H9 (cell line): ENCODE data around the gene ADGRD1. TPM values are rescaled to one million over a fixed set of nuclear protein-coding genes. Genes with fewer than 3 reads are reported as not detected.

ENCODE experiments used
- DNase-seq: peaks from one replicate; pipeline ENCODE4 v3.0.0-alpha.2; 2017
- H2AFZ ChIP-seq: one replicate; pipeline ENCODE4 v1.6.1; 2013; ENCODE audit warnings: mild to moderate bottlenecking, low read length, control low read depth, moderate library complexity
- H2AK5ac ChIP-seq: 2 replicates; pipeline ENCODE4 v1.6.1; 2013; ENCODE audit warnings: low read length, control low read depth, mixed read lengths; ENCODE audit not compliant: insufficient read length
- H2BK120ac ChIP-seq: one replicate; pipeline ENCODE4 v1.6.1; 2013; ENCODE audit warnings: low read depth, mild to moderate bottlenecking, low read length, control low read depth, inconsistent platforms; ENCODE audit not compliant: poor library complexity, severe bottlenecking
- H2BK12ac ChIP-seq: 2 replicates; pipeline ENCODE4 v1.6.1; 2013; ENCODE audit warnings: low read length, control low read depth, mixed read lengths, low read depth; ENCODE audit not compliant: insufficient read length
- H2BK15ac ChIP-seq: 2 replicates; pipeline ENCODE4 v1.6.1; 2013; ENCODE audit warnings: low read depth, low read length, control low read depth
- H2BK20ac ChIP-seq: one replicate; pipeline ENCODE4 v1.6.1; 2013; ENCODE audit warnings: low read depth, mild to moderate bottlenecking, low read length, control low read depth, inconsistent platforms; ENCODE audit not compliant: poor library complexity, severe bottlenecking
- H2BK5ac ChIP-seq: 2 replicates; pipeline ENCODE4 v1.6.1; 2013; ENCODE audit warnings: low read length, control low read depth, mixed read lengths; ENCODE audit not compliant: insufficient read length
- H3K14ac ChIP-seq: 2 replicates; pipeline ENCODE4 v1.6.1; 2013; ENCODE audit warnings: low read length, control low read depth; ENCODE audit not compliant: insufficient read depth
- H3K18ac ChIP-seq: 2 replicates; pipeline ENCODE4 v1.6.1; 2013; ENCODE audit warnings: low read depth, mild to moderate bottlenecking, mixed read lengths, low read length, control low read depth; ENCODE audit not compliant: insufficient read length
- H3K23ac ChIP-seq: 2 replicates; pipeline ENCODE4 v1.6.1; 2013; ENCODE audit warnings: low read length, control low read depth, mixed read lengths, low read depth; ENCODE audit not compliant: insufficient read length
- H3K23me2 ChIP-seq: 2 replicates; pipeline ENCODE4 v1.6.1; 2013; ENCODE audit warnings: low read depth, mild to moderate bottlenecking, mixed read lengths, low read length, control low read depth; ENCODE audit not compliant: insufficient read length, poor library complexity, severe bottlenecking
- H3K27ac ChIP-seq: 2 replicates; pipeline ENCODE4 v1.5.1; 2013; ENCODE audit warnings: low read length, control low read depth, mixed read lengths, low read depth; ENCODE audit not compliant: insufficient read length
- H3K27me3 ChIP-seq: 2 replicates; pipeline ENCODE4 v1.6.1; 2013; ENCODE audit warnings: low read length, control low read depth, inconsistent platforms; ENCODE audit not compliant: insufficient read depth
- H3K4ac ChIP-seq: 2 replicates; pipeline ENCODE4 v1.6.1; 2013; ENCODE audit warnings: low read depth, mild to moderate bottlenecking, control low read depth, inconsistent platforms, low read length, moderate library complexity
- H3K4me1 ChIP-seq: 2 replicates; pipeline ENCODE4 v1.6.1; 2013; ENCODE audit warnings: low read length, control low read depth, inconsistent platforms; ENCODE audit not compliant: insufficient read depth
- H3K4me2 ChIP-seq: 2 replicates; pipeline ENCODE4 v1.6.1; 2013; ENCODE audit warnings: low read length, control low read depth, mixed read lengths; ENCODE audit not compliant: insufficient read length, insufficient read depth
- H3K56ac ChIP-seq: 2 replicates; pipeline ENCODE4 v1.6.1; 2013; ENCODE audit warnings: low read depth, mild to moderate bottlenecking, mixed read lengths, low read length, control low read depth; ENCODE audit not compliant: insufficient read length
- H3K79me1 ChIP-seq: 2 replicates; pipeline ENCODE4 v1.6.1; 2013; ENCODE audit warnings: low read depth, mild to moderate bottlenecking, moderate library complexity, low read length, control low read depth, inconsistent platforms; ENCODE audit not compliant: insufficient read depth, poor library complexity, severe bottlenecking
- H3K79me2 ChIP-seq: 2 replicates; pipeline ENCODE4 v1.6.1; 2013; ENCODE audit warnings: low read length, control low read depth, inconsistent platforms; ENCODE audit not compliant: insufficient read depth
- H3K9ac ChIP-seq: 2 replicates; pipeline ENCODE4 v1.6.1; 2013; ENCODE audit warnings: low read length, control low read depth, mixed read lengths; ENCODE audit not compliant: insufficient read length; ENCODE audit errors: extremely low read depth
- H3K9me3 ChIP-seq: one replicate; pipeline ENCODE4 v1.6.1; 2013; ENCODE audit warnings: low read depth, low read length, inconsistent platforms; ENCODE audit not compliant: control insufficient read depth
- H3T11ph ChIP-seq: one replicate; pipeline ENCODE4 v1.6.1; 2013; ENCODE audit warnings: mild to moderate bottlenecking, low read length, control low read depth, inconsistent platforms
- H4K20me1 ChIP-seq: one replicate; pipeline ENCODE4 v1.6.1; 2013; ENCODE audit not compliant: control insufficient read depth, insufficient read length, insufficient read depth
- H4K5ac ChIP-seq: 2 replicates; pipeline ENCODE4 v1.6.1; 2013; ENCODE audit warnings: low read depth, mild to moderate bottlenecking, mixed read lengths, low read length, control low read depth; ENCODE audit not compliant: insufficient read length
- H4K8ac ChIP-seq: replicated peaks from 2 replicates; pipeline ENCODE4 v1.6.1; 2013; ENCODE audit warnings: low read length, control low read depth, mixed read lengths, low read depth; ENCODE audit not compliant: insufficient read length
- H4K91ac ChIP-seq: 2 replicates; pipeline ENCODE4 v1.6.1; 2013; ENCODE audit warnings: low read depth, mild to moderate bottlenecking, moderate library complexity, mixed read lengths, low read length, control low read depth; ENCODE audit not compliant: insufficient read length
- H3K27ac Mint-ChIP-seq, 3 experiments: 2 replicates in 2 of 3; 3 replicates in 1 of 3; pipeline ENCODE4 v1.8.0; 2020 to 2021; ENCODE audit warnings: mixed read lengths in 3 of 3, mild to moderate bottlenecking in 1 of 3, moderate library complexity in 1 of 3
- H3K27me3 Mint-ChIP-seq: 2 replicates; pipeline ENCODE4 v1.8.0; 2021; ENCODE audit warnings: low read depth, mild to moderate bottlenecking, moderate library complexity, mixed read lengths
- H3K36me3 Mint-ChIP-seq, 3 experiments: 2 replicates in 2 of 3; 3 replicates in 1 of 3; pipeline ENCODE4 v1.8.0; 2020 to 2021; ENCODE audit warnings: low read depth in 3 of 3, mixed read lengths in 3 of 3; ENCODE audit not compliant: insufficient read depth in 1 of 3
- H3K4me1 Mint-ChIP-seq, 2 experiments: 2 replicates each; pipeline ENCODE4 v1.8.0; 2020; ENCODE audit warnings: mixed read lengths in 2 of 2
- H3K4me3 Mint-ChIP-seq, 2 experiments: 2 replicates in 1 of 2; 3 replicates in 1 of 2; pipeline ENCODE4 v1.8.0; 2020 to 2021; ENCODE audit warnings: mild to moderate bottlenecking in 2 of 2, mixed read lengths in 2 of 2, moderate library complexity in 1 of 2
- H3K9me3 Mint-ChIP-seq, 2 experiments: 2 replicates in 1 of 2; 3 replicates in 1 of 2; pipeline ENCODE4 v1.8.0; 2020; ENCODE audit warnings: mild to moderate bottlenecking in 2 of 2, mixed read lengths in 2 of 2, moderate library complexity in 1 of 2
- CTCF ChIP-seq: fragments of 200-600 bp; sonication (generic); conservative IDR thresholded peaks from 3 replicates; pipeline ENCODE4 v1.8.0; 2021; ENCODE audit warnings: antibody characterized with exemption, mild to moderate bottlenecking
- WGBS: extraction: QIAGEN DNeasy Blood & Tissue Kit; methylation state at CpG from one replicate; pipeline ENCODE4 v1.1.7; 2013; ENCODE audit warnings: missing lambda C conversion rate, low lambda C conversion rate, mixed read lengths; ENCODE audit not compliant: insufficient read length; ENCODE audit errors: extremely low coverage; 5-methylcytosine and 5-hydroxymethylcytosine counted together
- total RNA-seq: library from RNA; stranded (reverse); gene quantifications from 2 replicates; pipeline ENCODE4 v1.2.1, GENCODE V29; 2021

The ADGRD1 gene
- total RNA-seq, 1 experiment from 2014 or later = 0.52 TPM

DNA sequence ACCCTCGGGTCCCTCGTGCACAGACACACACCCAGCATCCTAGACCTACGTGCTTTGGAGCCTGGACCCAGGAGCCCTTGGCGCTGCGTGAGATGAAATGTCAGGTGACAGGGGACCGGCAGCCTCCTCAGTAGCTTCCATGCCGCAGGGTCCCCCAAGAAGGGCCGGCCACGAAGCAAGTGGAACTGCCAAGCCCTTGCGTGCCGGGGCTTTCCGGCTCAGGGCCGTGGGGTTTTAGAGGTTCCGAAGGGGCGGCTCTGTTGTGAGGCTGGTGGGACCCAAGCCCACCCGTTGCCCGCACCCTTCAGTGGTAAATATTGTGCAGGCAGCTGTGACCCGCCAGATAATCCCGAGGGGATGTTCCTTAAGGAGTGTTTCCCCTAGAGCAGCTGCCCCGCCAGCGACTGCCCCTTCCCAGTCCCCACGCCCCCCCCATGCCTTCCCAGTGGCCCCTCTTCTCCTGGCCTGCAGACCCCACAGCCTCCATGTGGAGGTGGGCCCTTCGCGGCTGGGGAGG lies 133.7 kb downstream of the ADGRD1 start:
- Histone ChIP-seq H2AK5ac (no peak overlapping the region), H2BK12ac (no peak overlapping the region), H2AFZ (no peak overlapping the region), H2BK15ac (no peak overlapping the region), H3K79me1 (no peaks in the 10 kb centered on the region), H4K8ac (no peak overlapping the region), H3K4ac (no peak overlapping the region), H4K5ac (no peak overlapping the region), H2BK120ac (no peak overlapping the region), H2BK5ac (no peak overlapping the region), H3K23me2 (no peaks in the 10 kb centered on the region), H3K9me3 (no peaks in the 10 kb centered on the region), H3K79me2 (no peaks in the 10 kb centered on the region), H3K23ac (no peak overlapping the region), H4K91ac (no peak overlapping the region), H3K27ac (no peak overlapping the region), H3K27me3 (no peaks in the 10 kb centered on the region), H3K56ac (no peak overlapping the region), H3T11ph (no peak overlapping the region), H3K4me1 (no peaks in the 10 kb centered on the region), H3K18ac (no peak overlapping the region), H3K4me2 (no peak overlapping the region), H3K14ac (no peak overlapping the region; the same call in 1 of the 2 replicates), H3K9ac (no peak overlapping the region), H2BK20ac (no peak overlapping the region), H4K20me1 (no peaks in the 10 kb centered on the region)
- no peaks in the 10 kb centered on the region; the same call in 1 of the 2 replicates for H3K27me3 Mint-ChIP-seq
- H3K4me1 Mint-ChIP-seq = no peaks in the 10 kb centered on the region
- TF ChIP-seq CTCF = no peak
- peak; percentile 27 for DNase-seq
- no CpG with 5 or more reads among the region's 24 CpGs for WGBS
- H3K9me3 Mint-ChIP-seq = no peaks in the 10 kb centered on the region
- no peak overlapping the region; a peak in 1 of 7 replicates for H3K27ac Mint-ChIP-seq
- no peak overlapping the region for H3K4me3 Mint-ChIP-seq
- H3K36me3 Mint-ChIP-seq = no peaks in the 10 kb centered on the region
